Superior temporal gyrus (tissue), 1 donor: ENCODE data around the gene ZFR.
"Not testable (repeated sequence)": the region's sequence is repeated elsewhere in the genome, so short reads cannot be mapped to it uniquely, and the experiment has no call there.

ENCODE experiments used
- DNase-seq: peaks from one replicate; pipeline ENCODE4 v3.0.0-alpha.2; 2016; ENCODE audit errors: extremely low spot score

Gene ZFR

DNA sequence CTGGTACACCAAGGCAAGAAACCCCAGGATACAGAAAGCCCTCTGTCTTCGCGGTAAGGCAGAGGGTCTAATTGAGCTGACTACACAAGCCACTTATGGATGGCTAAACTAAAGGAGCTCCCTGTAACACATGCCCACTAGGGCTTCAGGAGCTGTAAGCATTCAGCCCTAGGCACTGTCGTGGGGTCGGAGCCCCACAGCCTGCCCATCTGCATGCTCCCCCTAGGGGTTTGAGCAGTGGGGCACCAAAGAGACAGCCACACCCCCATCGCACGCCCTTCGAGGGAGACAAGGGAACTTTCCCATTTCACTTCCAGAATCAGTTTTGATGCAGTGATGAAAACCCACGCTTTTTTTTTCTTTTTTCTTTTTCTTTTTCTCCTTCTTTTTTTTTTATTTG is 120.8 kb downstream of the ZFR start:
- no peak for DNase-seq

DNA sequence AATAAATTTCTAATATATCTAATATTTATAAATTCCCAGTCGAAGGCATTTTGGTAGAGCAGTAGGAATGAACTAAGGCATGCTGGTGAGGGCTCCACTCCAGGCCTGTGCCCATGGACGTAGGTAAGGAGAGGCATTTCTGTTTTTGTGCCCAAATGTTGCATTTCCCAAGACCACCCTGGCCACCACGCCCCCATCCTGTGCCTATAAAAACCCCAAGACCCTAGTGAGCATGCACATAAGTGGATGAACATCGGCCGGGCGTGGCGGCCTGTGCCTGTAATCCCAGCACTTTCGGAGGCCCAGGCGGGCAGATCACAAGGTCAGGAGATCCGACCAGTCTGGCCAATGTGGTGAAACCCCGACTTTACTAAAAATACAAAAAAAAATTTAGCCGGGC is 121.7 kb downstream of the ZFR start:
- no peak for DNase-seq

DNA sequence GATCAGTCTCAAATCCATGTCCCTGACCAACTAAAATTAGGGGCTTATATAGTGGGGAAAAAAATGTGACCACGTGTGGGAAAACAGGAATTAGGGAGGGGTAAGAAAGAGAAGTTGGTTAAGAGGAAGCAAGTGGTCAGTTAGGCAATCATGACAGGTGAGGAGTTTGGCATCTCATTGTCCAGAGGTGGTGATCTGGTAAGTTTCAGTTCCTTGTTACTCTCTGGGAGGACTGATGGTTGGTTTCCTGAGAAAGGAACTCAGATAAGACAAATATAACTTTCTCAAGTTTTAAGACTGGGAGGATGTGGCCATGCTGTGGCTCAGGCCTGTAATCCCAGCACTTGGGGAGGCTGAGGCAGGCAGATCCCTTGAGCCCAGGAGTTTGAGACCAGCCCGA is 122.8 kb downstream of the ZFR start:
- DNase-seq = not testable (repeated sequence)

DNA sequence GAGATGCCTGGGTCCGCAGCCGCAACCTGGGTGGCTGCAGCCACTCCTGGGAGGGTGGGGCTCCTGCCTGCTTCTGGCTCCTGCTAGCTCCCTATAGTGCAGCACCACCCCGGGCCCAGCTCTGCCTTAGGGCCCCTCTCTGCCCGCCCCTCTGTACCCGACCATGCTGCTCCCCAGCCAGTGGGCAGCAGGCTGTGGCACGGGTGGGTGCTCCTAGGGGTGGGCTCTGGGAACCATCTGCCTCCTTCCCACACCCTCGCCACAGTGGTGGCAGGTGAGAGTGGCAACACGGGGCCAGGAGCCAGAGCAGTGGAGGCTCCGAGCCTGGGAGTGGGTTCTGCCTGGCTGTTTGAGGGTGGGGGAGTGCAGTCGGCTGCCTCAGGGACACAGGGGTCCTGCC is 124.0 kb downstream of the ZFR start:
- DNase-seq = no peak

DNA sequence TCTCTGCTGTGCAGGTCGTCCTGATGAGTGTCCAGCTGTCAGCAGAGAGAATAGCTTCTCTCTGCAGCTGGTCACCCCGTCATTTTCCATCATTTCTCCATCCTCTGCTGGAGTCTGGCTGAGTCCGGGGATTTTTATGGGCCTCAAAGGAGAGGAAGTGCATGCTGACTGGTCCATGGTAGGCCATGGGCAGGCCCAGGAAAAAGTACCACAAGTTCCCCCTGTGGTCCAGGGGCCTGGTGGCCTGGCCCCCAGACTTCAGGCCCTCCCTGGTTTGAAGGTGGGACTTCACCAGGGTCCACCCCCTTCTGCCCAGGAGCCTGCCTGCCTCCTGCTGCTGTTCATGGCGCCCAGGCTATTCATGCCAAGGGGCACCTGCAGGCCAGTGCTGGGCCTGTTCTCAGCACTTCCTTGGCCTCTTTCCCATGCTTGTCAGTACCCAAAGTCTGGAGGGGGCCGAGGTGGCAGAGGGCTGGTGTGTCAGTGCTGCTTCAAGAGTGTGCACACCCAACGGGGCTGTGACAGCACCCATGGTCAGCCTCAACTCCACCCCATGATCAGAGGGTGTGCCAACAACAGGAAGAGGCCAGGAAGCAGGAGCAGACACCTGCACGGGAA is 124.5 kb downstream of the ZFR start:
- no peak for DNase-seq

DNA sequence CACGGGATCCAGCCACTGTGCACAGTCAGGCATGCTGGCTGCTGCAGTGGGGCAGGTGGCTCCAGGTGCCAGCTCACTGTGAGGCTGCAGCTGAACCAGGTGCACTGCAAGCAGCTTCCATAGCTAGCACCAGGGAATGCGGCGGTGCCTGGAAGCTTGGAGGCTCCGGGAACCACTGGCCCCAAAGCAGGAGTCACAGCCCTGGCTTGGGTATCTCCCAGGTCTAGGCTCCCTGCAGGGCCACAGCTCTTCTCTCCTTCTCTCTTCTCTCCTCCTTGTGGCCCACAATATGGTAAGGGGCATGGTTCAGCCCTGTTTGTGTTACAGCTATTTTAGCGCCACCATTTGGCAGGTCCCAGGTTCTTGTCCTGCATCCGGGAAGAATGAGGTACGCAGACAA is 125.1 kb downstream of the ZFR start:
- DNase-seq = no peak

DNA sequence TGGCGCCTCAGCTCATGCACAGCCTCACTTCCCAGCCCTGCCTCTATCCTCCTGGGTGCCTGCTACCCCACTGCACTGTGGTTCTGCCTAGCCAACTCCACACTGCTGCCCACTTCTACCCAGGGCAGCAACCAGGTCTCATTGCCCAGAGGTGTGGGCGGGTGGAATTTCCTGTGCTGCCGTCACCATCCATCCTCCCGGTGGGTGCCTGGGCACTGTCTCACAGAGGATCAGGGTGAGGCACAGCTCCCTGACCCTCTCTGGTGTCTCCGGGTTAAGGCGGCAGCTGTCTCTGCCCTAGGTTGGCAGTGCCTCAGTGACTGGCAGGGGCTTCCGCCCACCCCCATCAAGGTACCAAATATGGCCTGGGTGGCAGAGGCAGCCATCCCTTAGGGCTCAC is 127.5 kb downstream of the ZFR start:
- no peak for DNase-seq

DNA sequence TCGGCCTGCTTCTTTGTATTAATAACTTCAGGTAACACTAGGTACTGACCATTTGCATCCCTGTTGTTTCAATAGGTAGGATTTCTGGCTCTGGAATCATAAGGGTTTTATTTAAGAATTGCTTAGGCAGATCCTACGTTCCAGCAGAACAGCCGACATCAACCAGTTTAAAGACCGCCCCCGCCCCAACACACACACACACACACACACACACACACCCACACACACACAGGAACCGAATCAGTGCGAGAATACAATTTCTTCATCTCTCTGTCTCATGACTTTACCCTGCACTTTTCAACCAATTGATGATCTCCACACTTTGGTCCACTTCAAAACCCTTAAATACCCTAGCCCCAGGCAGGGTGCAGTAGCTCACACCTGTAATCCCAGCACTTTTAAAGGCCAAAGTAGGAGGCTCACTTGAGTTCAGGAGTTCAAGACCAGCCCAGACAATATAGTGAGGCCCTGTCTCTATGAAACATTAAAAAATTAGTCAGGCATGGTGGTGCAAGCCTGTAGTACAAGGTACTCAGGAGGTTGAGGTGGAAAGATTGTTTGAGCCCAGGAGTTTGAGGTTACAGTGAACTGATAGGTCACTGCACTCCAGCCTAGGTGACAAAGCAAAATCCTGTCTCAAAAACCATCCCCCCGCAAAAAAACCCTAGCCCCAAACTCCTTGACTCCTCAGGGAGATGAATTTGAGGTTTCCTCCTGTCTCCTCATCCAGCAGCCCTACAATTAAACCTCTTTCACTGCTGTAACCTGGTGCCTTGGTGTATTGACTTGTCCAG is 129.1 kb downstream of the ZFR start:
- no peak for DNase-seq

DNA sequence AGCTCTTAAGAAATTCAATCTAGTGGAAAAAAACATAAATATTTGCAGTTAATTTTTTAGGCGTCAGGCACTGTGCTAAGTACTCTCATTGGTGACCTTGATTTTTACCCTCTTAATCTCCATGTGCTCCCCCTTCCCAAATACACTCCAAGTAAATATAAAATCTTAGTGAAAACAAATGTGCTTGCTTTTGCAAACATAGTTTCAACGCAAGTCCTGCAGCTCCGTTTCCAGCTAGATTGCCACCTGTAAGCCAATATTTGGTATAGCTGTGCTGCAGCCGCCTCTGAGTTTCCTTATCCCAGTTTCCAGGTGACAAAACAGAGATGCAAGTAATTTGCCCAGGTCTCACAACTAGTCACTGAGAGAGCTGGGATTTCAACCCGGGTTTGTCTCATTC is 129.9 kb downstream of the ZFR start:
- DNase-seq = no peak

DNA sequence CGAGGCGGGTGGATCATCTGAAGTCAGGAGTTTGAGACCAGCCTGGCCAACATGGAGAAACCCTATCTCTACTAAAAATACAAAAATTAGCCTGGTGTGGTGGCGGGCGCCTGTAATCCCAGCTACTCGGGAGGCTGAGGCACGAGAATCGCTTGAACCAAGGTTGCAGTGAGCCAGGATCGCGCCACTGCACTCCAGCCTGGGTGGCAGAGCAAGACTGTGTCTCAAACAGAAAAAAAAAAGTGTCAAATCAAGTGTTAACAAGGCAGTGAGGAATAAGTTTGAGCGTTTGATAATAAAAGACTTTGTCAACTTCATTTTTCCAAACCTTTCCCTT is 130.4 kb downstream of the ZFR start:
- not testable (repeated sequence) for DNase-seq

DNA sequence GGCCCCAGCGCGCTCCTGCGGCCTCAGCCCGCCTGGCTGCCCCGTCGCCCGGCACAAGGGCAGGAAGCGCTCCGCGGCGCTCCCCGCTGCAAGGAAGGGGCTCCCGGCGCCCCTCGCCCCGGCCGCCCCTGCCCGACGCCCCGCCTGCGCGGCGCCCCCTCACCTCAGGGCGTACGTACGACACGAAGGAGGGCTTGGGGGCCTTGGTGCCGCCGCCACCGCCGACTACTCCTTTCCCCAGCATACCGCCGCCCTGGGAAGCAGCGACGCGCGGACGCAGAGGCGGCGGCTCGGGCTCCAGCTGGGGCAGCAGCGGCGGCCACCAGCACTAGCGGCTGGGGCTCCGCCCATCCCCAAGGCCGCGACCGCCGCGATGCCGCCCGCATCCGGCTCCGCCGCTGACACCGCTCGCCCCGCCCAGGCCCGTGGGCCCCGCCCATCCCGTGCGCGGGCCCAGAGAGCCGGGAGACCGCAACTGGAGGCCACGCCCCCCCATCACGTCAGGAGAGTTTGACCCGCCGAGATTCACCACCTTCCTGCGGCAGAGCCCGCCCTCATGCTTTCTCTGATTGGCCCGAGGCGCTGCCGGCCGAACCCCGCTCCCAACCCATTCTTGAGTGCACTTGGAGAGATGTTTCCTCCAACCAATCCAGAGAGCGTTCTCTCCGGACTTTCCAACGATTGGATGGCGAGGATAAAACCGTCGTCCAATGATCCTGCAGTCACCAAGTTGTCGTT is 131.8 kb downstream of the ZFR start, which contains the start of gene MTMR12:
TSS of gene MTMR12 (minus strand) at position 345 of the 738 bp plus-strand sequence. CDS start at position 244, 101 bp downstream.
- DNase-seq = peak; percentile 100

DNA sequence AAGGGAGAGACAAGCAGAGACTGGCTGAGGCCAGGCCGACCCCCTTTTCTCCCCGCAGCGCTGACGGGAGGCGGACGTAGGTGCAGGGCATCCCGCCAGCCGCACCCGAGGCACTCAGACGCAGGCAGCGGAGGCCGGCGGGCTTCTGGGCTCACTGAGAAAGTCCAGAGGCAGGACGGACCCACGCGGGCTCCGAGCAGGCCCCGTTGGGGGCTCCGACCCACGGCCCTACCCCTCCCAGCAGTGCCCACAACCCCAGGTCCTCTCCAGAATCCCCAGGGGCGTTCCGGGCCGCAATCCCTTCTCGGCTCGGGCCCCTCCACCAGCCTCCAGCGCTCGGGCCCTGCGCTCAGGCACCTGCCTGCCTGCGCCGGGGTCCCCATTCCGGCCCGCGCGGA is 132.3 kb downstream of the ZFR start:
- DNase-seq = no peak

DNA sequence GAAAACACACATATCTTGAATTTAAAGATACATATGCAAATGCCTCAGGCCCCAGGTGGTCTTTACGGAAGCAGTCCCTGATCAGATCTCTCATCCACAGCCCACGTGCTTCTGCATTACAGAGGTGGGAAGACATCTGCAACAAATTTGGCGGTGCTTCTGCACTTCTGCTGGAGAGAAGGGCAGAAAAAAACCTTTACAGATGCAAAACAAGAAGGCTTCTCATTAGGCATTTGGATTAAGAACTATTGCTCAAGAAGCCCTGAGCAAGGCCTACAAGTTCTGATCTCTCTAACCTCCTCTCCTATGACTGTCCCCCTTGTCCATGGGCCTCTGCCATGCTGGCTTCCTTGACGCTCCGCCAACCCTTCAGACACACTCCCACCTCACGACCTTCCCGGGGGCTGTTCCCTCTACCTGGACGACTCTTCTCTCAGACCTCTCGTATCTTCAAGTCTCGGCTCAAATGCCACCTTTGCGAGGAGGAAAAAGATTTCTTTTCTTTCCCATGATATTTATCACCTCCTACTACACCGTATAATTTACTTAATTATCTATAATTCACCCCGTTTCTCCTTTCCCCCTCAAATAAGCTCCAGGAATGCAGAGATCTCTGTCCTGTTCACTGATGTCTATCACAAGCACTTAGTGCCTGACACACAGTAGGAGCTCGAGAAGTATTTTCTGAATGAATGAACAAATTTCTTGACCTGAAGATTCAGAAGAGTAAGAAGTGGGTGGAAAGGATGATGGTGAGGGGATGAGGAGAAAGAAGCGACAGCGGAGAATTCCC is 132.9 kb downstream of the ZFR start:
- DNase-seq = no peak

DNA sequence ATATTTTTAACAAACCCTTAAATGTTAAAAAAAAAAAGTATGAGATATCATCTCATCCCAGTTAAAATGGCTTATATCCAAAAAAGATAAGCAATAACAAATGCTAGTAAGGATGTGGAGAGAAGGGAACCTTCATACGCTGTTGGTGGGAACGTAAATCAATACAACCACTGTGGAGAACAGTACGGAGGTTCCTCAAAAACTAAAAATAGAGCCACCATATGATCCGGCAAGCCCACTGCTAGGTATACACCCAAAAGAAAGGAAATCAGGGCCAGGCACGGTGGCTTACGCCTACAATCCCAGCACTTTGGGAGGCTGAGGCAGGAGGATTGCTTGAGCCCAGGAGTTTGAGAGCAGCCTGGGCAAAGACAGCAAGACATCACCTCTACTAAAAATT is 134.8 kb downstream of the ZFR start:
- DNase-seq = no peak

DNA sequence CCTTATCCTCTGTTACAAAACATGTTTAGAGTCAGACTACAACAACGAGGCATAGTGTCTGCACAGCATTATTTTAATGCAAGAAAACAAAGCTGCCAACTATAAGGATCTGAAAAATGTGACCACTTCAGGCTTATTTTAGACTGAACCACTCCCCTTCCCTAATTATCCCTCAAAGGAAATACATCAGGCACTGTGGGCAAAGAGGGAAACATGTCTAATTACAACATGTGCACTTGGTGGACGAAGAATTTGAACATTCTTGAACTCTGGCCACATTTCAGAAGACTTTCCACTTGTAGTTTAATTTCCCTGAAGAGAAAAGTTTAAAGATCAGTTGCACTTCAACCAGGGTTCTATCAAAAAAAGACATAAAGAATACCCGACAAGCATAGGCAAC is 135.6 kb downstream of the ZFR start:
- DNase-seq = no peak

DNA sequence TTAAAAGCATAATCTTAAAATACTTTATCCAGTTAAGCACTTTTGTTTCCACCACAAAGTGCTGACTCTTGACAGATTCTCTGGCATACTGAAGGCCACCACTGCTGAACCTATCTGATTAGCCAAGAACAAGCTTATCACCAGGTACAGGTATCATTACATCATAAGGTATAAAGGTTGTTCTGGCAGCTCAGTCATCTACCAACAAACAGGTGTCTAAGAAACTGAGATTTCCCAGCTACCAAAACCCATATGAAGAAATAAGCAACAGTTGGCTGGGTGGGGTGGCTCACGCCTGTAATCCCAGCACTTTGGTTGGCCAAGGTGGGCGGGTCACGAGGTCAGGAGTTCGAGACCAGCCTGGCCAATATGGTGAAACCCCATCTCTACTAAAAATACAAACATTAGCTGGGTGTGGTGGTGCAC is 136.8 kb downstream of the ZFR start:
- DNase-seq = no peak

DNA sequence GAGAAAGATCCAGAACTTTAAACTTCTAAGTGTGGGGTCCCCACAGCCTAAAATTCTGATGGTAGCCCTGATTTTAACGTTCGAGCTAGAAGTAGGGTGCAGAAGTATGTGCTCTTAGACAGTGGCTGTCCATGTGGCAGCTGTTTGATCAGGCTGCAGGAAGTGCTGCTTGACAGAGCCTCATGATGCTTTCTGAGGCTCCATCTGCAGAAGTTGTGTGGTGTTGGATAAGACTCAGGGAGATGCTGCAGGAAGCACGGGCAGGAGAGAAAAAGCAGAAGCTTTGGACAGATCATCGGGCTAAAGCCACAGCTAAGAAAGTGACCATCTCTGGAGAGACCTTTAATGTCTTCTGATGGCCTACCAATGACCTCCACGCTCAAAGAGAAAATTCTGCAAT is 139.9 kb downstream of the ZFR start:
- DNase-seq = no peak
